PC-9 (cell line): ENCODE results near the gene CASP8. TPM values are rescaled to one million over a fixed set of nuclear protein-coding genes. Genes with fewer than 3 reads are reported as not detected.

Experiments
- BruUV-seq: library from RNA; stranded (reverse); fragments of 400-500 nt; replicated peaks from 2 replicates; lab custom pipeline; 2021; lab: Mats Ljungman, UMichigan
- CTCF ChIA-PET: fragments of 300-600 bp; sonication (Branson Sonifier 250); formaldehyde crosslinking; loops from one replicate; lab custom pipeline; 2022; ENCODE audit warnings: antibody characterized with exemption; lab: Charles Lee
- POLR2A ChIA-PET: fragments of 300-600 bp; sonication (Branson Sonifier 250); formaldehyde crosslinking; loops from one replicate; lab custom pipeline; 2022; ENCODE audit warnings: antibody characterized with exemption; ENCODE audit not compliant: unreplicated experiment; lab: Charles Lee
- DNase-seq, 2 experiments: peaks; one replicate each; pipeline versions ENCODE4 v3.0.0 to v3.0.0-alpha.2; 2015 to 2022; ENCODE audit warnings: mixed read lengths in 1 of 2
- H2AFZ ChIP-seq: fragments of 200-600 bp; sonication (generic); 2 replicates; pipeline ENCODE4 v1.8.1; 2017; ENCODE audit warnings: antibody characterized with exemption
- H3F3A ChIP-seq: fragments of 200-600 bp; sonication (generic); 2 replicates; pipeline ENCODE4 v1.8.1; 2017; ENCODE audit warnings: antibody characterized with exemption, mild to moderate bottlenecking, low read depth; ENCODE audit not compliant: insufficient read depth
- H3K27ac ChIP-seq: fragments of 200-600 bp; sonication (generic); 2 replicates; pipeline ENCODE4 v1.6.1; 2016; ENCODE audit warnings: mixed run types
- H3K27me3 ChIP-seq: fragments of 200-600 bp; sonication (generic); 2 replicates; pipeline ENCODE4 v1.6.1; 2016; ENCODE audit warnings: low read depth, mixed run types; ENCODE audit not compliant: insufficient read depth
- H3K36me3 ChIP-seq: fragments of 200-600 bp; sonication (generic); 2 replicates; pipeline ENCODE4 v1.6.1; 2016; ENCODE audit warnings: low read depth, mixed run types
- H3K4me1 ChIP-seq: fragments of 200-600 bp; sonication (generic); replicated peaks from 2 replicates; pipeline ENCODE4 v1.6.1; 2016; ENCODE audit warnings: mixed run types; ENCODE audit not compliant: insufficient read depth
- H3K4me2 ChIP-seq: fragments of 200-600 bp; sonication (generic); 2 replicates; pipeline ENCODE4 v1.6.1; 2017; ENCODE audit warnings: mixed run types
- H3K4me3 ChIP-seq: fragments of 200-600 bp; sonication (generic); 2 replicates; pipeline ENCODE4 v1.6.1; 2016; ENCODE audit warnings: mixed run types
- H3K79me2 ChIP-seq: fragments of 200-600 bp; sonication (generic); 2 replicates; pipeline ENCODE4 v1.6.1; 2017; ENCODE audit warnings: low read depth, mixed run types
- H3K9me2 ChIP-seq: fragments of 200-600 bp; sonication (generic); 2 replicates; pipeline ENCODE4 v1.8.1; 2017; ENCODE audit warnings: mild to moderate bottlenecking; ENCODE audit not compliant: insufficient read depth
- H3K9me3 ChIP-seq: fragments of 200-600 bp; sonication (generic); 2 replicates; pipeline ENCODE4 v1.8.1; 2016; ENCODE audit warnings: low read depth; ENCODE audit not compliant: insufficient read depth
- H4K20me1 ChIP-seq: fragments of 200-600 bp; sonication (generic); 2 replicates; pipeline ENCODE4 v1.8.1; 2017; ENCODE audit not compliant: insufficient read depth
- EZH2 ChIP-seq: fragments of 200-600 bp; sonication (generic); IDR thresholded peaks from 2 replicates; pipeline ENCODE4 v1.8.0; 2017; ENCODE audit warnings: antibody characterized with exemption, low read depth
- intact Hi-C: fragments of 100-400 bp; cut with micrococcal nuclease; formaldehyde crosslinking; loops from one replicate; pipeline ENCODE4 v1.10.0; 2022; ENCODE audit not compliant: unreplicated experiment
- total RNA-seq: library from RNA; stranded (reverse); gene quantifications from 2 replicates; pipeline ENCODE4 v1.2.3, GENCODE V29; 2021
- TF ChIP-seq, protein P1 (sequence below): fragments of 200-600 bp; sonication (generic); conservative IDR thresholded peaks from 2 replicates; pipeline ENCODE4 v1.6.1; 2017; ENCODE audit warnings: mixed run types, antibody characterized with exemption, mild to moderate bottlenecking, moderate library complexity

The CASP8 gene
- total RNA-seq, 1 experiment from 2014 or later, result 48.2 TPM

DNA sequence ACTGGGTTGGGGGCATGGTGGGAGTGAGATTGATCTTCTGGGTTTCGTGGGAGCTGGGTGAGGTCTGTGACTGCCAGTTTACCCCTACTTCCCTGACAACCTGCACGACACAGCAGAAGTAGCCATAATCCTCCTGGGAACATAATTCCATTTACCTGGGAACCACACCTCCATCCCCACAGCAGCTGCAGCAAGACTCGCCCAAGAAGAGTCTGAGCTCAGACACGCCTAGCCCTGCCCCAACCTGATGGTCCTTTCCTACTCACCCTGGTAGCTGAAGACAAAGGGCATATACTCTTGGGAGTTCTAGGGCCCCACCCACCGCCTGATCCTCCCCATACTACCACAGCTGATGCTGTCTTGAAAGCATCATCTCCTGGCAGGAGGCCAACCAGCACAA, 53.0 kb downstream of the CASP8 start:
- ChIA-PET CTCF (no interaction called here), POLR2A (no interaction called here)
- intact Hi-C loops, result no loop called here
- Histone ChIP-seq H2AFZ (no peak overlapping the region), H3K9me2 (no peaks in the 10 kb centered on the region), H3K27me3 (no peaks in the 10 kb centered on the region), H3K4me1 (no peaks in the 10 kb centered on the region), H3K4me2 (no peak overlapping the region), H3K36me3 (no peaks in the 10 kb centered on the region), H3F3A (no peaks in the 10 kb centered on the region), H4K20me1 (no peaks in the 10 kb centered on the region), H3K9me3 (no peaks in the 10 kb centered on the region), H3K27ac (no peak overlapping the region), H3K79me2 (no peaks in the 10 kb centered on the region), H3K4me3 (no peak overlapping the region)
- no peak for DNase-seq
- no peak for TF ChIP-seq EZH2
- TF ChIP-seq, protein P1, sequence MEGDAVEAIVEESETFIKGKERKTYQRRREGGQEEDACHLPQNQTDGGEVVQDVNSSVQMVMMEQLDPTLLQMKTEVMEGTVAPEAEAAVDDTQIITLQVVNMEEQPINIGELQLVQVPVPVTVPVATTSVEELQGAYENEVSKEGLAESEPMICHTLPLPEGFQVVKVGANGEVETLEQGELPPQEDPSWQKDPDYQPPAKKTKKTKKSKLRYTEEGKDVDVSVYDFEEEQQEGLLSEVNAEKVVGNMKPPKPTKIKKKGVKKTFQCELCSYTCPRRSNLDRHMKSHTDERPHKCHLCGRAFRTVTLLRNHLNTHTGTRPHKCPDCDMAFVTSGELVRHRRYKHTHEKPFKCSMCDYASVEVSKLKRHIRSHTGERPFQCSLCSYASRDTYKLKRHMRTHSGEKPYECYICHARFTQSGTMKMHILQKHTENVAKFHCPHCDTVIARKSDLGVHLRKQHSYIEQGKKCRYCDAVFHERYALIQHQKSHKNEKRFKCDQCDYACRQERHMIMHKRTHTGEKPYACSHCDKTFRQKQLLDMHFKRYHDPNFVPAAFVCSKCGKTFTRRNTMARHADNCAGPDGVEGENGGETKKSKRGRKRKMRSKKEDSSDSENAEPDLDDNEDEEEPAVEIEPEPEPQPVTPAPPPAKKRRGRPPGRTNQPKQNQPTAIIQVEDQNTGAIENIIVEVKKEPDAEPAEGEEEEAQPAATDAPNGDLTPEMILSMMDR, result no peak
- BruUV-seq, result no TSS peak

DNA sequence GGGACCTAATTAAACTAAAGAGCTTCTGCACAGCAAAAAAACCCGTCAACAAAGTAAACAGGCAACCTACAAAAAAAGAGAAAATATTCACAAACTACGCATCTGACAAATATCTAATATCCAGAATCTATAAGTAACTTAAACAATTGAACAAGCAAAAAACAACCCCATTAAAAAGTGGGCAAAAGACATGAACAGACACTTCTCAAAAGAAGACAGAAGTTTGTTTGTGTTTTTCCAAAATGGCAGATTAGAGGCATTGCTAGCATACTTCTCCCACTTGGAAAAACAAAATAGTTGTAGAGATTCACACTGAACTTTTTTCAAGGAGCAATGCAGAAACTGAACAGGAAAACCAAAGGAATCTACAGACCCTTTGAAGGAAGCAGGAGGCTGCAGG, 59.2 kb downstream of the CASP8 start:
- Histone ChIP-seq H3K79me2 (no peaks in the 10 kb centered on the region), H3K36me3 (no peaks in the 10 kb centered on the region), H3K4me2 (no peak overlapping the region), H3K4me3 (no peak overlapping the region), H3K9me3 (0 out of 2 replicates have a peak, but pooled peaks cover 4% of the 10 kb centered on the region), H4K20me1 (no peaks in the 10 kb centered on the region), H3F3A (no peaks in the 10 kb centered on the region), H2AFZ (no peak overlapping the region), H3K27ac (no peak overlapping the region), H3K9me2 (no peaks in the 10 kb centered on the region), H3K4me1 (no peaks in the 10 kb centered on the region), H3K27me3 (no peaks in the 10 kb centered on the region)
- ChIA-PET CTCF (no interaction called here), POLR2A (no interaction called here)
- no peak for DNase-seq
- TF ChIP-seq, protein P1, result no peak
- TF ChIP-seq EZH2, result no peak
- intact Hi-C loops, result no loop called here
- BruUV-seq, result no TSS peak

DNA sequence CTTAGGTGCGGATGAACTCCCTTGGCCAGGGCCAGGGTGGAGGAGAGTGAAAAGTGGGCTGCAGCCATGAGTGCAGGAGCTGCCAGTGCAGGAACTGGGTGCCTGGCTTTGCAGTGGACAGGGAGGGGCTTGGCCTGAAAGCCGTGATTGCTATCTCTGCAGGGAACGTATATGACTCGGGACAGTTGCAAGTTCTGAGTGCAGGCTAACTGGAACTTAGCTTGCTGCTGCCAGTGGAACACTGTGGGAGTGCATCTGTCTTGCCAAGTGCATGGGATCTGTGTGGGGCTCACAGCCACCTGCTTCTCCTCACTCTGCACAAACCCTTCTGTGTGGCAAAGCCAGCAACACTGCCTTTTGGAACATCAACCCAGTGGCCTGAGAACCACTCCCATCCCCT, 59.9 kb downstream of the CASP8 start:
- no peak overlapping the region for H3K27ac ChIP-seq
- TF ChIP-seq, protein P1, result no peak
- TF ChIP-seq EZH2, result no peak
- H2AFZ ChIP-seq, result no peak overlapping the region
- H4K20me1 ChIP-seq, result no peaks in the 10 kb centered on the region
- no peaks in the 10 kb centered on the region for H3K4me1 ChIP-seq
- H3K27me3 ChIP-seq, result no peaks in the 10 kb centered on the region
- no peaks in the 10 kb centered on the region for H3K9me2 ChIP-seq
- no TSS peak for BruUV-seq
- 0 out of 2 replicates have a peak, but pooled peaks cover 4% of the 10 kb centered on the region for H3K9me3 ChIP-seq
- intact Hi-C loops, result no loop called here
- no peaks in the 10 kb centered on the region for H3F3A ChIP-seq
- H3K4me2 ChIP-seq, result no peak overlapping the region
- no peak overlapping the region for H3K4me3 ChIP-seq
- ChIA-PET POLR2A (no interaction called here), CTCF (no interaction called here)
- H3K36me3 ChIP-seq, result no peaks in the 10 kb centered on the region
- no peak for DNase-seq
- no peaks in the 10 kb centered on the region for H3K79me2 ChIP-seq
